GM04504 (cell line): ENCODE measurements around the gene ATG9B.
A peak's percentile ranks its signal among the peaks of the same experiment; 100 is the strongest.
"Not testable (repeated sequence)": the region's sequence is repeated elsewhere in the genome, so short reads cannot be mapped to it uniquely, and the experiment has no call there.

Experiments used
- DNase-seq: peaks from one replicate; pipeline ENCODE4 v3.0.0-alpha.2; 2012; ENCODE audit warnings: low read depth

Gene ATG9B

DNA sequence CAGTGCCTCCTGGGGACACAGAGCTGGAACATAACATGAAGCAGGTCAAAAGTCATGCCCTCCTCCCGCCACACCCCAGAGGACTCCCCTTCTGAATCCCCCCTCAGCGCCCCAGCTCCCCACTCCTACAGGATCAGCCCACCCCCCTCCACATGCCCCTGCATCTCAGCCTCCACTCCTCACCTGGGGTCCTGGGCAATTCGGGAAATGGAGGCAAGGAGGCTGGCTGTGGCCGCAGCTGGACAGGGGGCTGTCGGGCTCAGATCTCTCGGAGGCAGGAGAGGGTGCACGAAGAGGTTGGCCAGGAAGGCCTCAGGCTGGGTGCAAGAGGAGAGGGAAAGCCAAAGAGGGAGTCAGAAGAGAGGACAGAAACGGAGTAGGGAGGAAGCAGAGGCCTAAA, 7.8 kb downstream of the ATG9B start:
- no peak for DNase-seq

DNA sequence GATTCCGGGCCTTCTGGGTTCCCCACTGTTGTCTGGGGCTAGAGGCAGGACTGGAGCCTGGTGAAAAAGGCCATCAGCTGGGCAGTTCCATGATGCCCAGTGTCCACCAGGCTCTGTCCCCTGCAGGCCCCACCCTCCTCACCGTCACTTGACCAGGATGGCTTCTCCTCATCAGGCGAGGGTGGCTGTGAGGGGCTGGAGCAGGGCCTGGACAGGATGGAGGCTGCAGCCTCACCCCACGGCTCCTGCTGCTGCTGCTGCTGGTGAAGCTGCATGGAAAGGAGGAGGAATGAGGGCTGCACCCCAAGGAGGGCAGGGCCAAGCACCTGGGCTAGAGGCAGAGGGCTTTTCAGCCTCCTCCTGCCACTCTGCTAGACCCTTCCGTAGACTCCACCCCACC, 8.3 kb downstream of the ATG9B start:
- DNase-seq: no peak

DNA sequence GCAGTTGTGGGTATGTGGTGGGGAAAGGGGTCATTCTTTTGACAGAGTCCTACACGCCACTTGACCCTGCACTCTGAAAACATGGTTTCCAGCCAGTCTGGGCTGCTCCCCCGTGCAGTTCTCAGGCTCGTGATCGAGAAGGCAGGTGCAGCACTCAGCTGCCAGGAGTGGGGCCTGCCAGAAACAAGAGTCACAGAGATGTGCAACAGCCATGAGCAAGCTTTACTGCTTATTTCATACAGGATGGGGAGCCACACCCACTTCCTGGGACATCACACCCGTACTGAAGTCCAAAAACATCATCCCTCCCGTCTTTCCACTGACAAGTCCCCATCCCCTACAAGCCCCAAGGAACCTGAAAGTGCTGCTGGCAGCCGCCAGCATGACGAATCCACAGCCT, 9.3 kb downstream of the ATG9B start:
- DNase-seq: no peak

DNA sequence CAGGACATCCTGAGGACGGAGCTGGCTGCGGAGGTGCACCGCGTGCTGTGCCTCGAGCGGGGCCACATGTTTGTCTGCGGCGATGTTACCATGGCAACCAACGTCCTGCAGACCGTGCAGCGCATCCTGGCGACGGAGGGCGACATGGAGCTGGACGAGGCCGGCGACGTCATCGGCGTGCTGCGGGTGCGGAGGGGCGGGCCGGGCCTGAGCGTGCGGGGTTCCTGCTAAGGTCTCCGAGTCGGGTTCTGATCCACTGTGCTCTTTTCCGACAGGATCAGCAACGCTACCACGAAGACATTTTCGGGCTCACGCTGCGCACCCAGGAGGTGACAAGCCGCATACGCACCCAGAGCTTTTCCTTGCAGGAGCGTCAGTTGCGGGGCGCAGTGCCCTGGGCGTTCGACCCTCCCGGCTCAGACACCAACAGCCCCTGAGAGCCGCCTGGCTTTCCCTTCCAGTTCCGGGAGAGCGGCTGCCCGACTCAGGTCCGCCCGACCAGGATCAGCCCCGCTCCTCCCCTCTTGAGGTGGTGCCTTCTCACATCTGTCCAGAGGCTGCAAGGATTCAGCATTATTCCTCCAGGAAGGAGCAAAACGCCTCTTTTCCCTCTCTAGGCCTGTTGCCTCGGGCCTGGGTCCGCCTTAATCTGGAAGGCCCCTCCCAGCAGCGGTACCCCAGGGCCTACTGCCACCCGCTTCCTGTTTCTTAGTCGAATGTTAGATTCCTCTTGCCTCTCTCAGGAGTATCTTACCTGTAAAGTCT, 10.4 kb downstream of the ATG9B start:
- peak; percentile 46 for DNase-seq

DNA sequence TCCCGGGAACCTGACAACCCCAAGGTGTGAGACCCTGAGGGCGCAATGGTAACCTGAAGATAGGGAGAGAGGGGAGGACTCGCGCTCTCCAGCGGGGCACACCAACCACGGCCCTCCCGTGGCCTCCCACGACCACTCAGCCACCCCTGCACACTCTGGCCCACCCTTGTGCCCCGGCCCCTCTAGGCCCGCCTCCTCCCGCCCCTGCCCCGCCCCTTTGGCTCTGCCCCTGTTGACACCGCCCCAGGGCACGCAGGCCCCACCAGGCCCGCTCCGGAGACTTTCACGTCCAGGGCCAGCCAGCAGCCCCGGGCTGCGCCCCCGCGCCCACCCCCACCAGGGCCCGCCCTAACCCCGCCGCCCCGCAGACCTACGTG, 10.9 kb downstream of the ATG9B start:
- DNase-seq: no peak

DNA sequence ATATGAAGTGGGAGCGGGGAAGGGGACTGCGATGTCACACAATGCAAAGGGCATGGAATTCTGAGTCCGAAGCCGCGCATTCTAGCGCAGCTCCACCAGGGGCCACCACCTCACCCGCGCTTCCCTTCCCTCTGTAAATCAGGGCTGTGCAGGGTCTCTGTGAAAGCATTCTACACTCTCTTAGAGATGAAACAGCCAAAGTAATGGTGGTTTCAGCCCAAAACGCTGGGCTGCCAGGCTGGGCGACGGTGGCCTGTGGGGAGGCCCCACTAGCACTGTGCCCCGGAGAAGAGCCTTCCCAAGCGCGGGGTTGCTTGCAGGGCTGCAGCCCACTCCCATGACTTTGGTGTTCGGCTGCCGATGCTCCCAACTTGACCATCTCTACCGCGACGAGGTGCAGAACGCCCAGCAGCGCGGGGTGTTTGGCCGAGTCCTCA, 11.4 kb downstream of the ATG9B start:
- DNase-seq: no peak

DNA sequence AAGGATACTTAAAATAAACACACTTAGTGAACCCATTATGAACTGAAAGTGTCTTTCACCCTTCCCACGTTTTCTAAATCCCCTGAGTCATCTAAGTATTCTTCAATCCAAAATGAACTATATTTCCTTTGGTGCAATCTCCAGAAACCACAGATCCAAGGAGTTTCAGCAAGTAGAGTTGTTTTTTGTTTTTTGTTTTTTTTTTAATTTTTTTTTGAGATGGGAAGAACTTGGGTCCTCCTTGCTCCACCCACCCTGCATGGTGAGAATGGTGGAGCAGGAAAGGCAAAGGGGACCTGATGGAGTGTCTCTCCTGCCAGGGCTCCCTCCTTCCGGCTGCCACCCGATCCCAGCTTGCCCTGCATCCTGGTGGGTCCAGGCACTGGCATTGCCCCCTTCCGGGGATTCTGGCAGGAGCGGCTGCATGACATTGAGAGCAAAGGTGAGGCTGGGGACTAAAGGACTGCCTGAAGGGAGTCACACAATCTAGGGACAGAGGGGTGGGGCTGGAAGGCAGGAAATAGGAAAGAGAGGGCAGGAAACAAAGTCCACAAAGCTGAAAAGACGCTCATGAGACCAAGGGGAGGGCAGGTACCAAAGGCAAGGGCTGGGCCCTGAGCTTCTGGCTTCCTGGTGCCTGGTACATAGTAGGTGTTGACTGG, 12.1 kb downstream of the ATG9B start:
- no peak for DNase-seq

DNA sequence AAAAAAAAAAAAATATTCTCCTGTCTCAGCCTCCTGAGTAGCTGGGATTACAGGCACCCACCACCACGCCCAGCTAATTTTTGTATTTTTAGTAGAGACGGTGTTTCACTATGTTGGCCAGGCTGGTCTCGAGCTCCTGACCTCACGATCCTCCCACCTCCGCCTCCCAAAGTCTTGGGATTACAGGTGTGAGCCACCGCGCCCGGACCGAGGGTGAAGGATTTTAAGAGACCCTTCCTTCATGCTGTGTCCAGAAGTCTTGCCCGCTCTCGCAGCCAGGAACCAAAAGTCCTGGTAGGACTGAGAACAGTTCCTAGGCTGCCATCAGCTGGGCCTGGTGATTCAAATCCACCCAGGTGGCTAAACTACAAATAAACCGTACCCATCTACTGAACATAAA, 12.7 kb downstream of the ATG9B start:
- not testable (repeated sequence) for DNase-seq

DNA sequence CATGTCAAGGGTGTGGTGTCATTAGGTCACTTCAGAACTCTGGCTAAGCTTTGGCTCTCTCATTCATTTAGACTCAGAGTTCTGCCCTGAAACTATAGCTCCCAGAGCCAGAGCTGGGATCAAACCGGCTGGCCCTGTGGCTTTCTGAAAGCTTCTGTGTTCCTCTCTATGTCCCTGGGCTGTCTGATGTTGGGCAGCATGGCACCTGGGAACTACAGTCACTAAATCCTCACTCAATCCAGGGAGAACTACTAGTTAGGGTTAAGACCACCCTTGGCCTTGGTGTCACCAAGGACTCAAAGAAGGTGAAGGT, 13.2 kb downstream of the ATG9B start:
- no peak for DNase-seq

DNA sequence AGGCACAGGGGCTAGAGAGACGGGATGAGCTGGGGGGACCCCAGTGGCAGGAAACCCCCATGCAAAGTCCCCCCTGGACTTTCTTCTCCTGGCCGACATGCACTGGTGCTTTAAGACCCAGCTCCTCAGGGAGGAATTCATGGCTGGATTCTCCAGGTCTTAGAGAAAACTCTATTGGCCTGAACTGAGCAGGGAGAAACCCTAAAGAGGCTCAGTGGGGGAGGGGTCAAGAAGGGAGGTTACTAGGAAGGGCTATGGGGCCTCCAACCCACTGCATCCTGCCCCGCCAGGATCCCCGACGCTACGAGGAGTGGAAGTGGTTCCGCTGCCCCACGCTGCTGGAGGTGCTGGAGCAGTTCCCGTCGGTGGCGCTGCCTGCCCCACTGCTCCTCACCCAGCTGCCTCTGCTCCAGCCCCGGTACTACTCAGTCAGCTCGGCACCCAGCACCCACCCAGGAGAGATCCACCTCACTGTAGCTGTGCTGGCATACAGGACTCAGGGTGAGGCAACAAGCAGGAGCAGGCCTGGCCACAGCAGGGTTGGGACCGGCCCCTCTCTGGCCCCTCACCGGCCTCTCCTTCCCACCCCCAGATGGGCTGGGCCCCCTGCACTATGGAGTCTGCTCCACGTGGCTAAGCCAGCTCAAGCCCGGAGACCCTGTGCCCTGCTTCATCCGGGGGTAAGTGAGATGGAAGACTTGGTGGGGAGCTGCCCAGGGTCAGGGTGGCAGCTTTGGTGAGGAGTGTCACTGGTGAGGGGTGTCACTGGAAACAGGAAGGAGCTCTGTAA, 13.8 kb downstream of the ATG9B start:
- DNase-seq: no peak

DNA sequence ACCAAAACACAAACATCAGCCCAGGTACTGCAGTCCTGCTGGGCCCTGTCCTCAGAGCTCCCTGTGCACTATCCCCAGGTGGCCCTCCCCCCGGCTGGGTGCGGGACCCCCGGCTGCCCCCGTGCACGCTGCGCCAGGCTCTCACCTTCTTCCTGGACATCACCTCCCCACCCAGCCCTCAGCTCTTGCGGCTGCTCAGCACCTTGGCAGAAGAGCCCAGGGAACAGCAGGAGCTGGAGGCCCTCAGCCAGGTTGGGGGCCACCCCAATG, 14.3 kb downstream of the ATG9B start:
- DNase-seq: no peak

DNA sequence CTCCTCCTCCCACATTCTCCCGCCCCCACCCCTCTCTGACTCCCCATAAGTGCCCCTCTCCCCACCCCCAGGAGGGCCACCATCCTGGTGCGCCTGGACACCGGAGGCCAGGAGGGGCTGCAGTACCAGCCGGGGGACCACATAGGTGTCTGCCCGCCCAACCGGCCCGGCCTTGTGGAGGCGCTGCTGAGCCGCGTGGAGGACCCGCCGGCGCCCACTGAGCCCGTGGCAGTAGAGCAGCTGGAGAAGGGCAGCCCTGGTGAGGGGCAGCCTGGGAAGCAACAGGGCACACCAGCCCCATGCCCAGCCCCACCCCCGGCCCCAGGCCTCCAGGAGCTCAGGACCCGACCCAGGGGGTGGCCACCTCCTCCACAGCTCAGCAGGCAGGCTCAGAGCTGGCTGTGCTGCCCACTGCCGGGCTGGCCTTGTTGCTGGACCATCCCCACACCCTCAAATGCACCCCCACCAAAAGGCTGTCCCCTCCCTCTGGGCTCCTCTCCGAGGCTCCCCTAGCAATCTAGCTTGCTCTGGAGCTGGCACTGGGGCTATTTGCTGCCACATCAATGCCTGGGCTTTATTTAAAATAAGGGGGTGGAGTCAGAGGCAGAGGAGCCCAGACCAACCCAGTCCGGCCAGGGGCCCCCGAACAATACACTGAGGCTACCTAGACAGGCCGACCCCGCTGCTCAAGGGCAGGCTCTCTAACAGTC, 14.8 kb downstream of the ATG9B start:
- no peak for DNase-seq

DNA sequence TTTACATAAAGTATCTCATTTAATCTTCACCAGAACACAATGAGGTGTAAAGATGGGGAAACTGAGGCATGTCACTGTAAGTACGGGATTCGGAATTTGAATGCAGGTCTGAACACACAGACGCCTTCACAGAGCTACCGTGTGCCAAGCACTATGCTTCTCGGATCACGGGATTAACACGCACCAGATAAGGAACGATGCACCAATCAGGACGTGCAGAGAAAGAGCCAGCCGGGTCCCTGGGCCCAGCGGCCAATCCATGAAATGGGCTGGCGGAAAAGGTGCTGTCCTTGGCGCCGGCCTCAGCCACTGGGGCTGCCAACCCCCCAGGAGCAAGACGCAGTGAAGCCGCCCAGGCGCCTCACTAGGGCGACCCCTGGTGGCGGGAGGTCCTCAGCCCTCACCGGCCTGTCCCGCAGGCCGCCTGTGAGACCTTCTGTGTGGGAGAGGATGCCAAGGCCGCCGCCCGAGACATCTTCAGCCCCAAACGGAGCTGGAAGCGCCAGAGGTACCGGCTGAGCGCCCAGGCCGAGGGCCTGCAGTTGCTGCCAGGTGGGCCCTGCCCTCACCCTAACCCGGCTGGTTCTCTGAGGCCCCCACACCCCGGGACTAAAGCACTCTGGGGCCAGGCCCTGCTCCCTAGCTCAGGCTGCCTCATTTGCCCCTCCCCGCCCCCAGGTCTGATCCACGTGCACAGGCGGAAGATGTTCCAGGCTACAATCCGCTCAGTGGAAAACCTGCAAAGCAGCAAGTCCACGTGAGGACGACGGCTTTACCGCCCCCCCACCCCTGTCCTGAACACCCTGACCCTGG, 15.6 kb downstream of the ATG9B start:
- DNase-seq: no peak

DNA sequence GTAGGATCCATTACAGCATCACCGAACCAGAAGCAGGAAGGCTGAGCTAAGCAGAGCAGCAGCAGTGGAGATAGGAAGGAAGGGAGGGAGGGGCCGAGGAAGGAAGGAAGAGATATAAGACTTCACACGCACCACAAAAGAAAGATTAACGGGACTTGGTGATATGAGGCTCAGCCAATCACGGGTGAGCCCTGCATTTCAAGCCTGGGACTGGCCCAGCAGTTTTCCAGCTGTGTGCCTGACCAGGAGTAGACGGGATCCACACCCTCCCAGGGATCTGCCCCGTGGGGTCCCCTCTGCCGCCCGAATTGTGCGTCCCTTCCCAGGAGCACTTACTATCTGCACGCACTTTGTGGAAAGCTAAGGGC, 16.2 kb downstream of the ATG9B start:
- DNase-seq: no peak

DNA sequence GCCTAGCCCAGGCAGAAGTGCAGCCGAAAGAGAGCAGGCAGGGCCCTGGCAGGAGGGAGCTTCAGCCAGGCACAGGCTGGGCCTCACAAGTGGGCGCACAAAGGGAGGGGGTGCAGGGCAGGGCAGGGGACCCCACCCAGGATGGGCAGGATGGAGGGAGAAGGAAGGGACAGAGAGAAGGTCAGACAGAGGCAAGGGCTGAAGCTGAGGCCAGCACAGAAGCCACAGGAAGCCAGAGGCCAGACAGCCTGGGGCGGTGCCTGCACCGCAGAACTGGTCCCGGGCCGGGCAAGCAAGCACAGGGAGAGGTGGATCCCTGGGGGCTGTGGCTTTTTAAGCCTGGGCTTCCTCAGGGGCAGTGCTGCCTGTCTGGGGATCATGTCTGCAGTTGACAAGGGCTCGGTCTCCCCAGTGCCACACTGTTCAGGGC, 16.8 kb downstream of the ATG9B start:
- DNase-seq: no peak

DNA sequence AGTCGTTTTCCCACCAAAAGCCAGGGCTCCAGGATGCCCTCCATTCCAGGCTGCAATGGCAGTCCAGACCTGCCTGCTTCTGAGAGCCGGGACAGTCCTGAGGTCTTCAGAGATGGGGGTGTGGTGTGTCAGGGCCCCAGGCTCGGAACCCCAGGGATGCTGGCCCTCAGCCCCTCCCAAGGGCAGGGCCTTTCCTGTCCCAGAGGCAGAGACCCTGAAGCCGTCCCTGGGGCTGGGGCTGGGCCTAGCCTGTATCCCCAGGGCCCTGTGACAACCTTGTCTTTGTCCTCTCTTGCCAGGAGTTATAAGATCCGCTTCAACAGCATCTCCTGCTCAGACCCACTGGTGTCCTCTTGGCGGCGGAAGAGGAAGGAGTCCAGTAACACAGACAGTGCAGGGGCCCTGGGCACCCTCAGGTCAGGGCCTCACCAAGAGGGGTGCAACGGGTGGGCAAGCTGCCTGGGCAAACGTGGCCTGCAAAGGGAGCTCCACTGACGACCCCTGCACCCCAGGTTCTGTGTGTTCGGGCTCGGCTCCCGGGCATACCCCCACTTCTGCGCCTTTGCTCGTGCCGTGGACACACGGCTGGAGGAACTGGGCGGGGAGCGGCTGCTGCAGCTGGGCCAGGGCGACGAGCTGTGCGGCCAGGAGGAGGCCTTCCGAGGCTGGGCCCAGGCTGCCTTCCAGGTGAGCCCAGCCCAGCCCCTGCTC, 17.5 kb downstream of the ATG9B start:
- no peak for DNase-seq

DNA sequence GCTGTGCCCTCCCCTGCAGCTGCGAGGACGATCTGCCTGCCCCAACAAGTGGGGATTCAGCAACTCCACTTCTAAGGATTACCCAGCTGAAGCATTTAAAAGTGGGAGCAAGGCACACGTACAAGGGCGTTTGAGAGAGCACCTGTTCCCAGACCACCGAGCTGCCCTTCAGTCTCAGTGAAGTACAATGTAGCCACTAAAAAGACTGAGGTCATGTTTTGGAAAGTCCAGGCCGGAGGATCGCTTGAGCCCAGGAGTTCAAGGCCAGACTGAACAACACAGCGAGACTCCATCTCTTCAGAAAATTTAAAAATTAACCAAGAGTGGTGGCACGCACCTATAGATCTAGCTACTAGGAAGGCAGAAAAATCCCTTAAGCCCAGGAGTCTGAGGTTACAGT, 18.7 kb downstream of the ATG9B start:
- no peak for DNase-seq

DNA sequence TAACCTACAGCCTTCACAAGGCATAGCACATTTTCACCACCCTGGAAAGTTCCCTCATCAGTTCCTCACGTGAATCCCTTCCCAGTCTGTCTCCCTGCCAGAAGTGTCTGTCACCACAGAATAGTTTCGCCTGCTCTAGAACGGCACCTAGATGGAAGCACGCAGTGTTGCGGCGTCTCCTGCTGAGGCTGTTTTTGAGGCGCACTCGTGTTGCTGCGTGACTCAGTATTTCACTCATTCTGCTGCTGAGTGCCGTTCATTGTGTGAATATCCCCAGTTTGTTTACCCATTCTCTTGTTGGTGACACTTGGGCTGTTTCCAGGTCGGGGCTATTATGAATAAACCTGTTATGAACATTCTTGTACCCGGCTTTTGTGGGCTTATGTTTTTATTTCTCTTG, 20.7 kb downstream of the ATG9B start:
- no peak for DNase-seq

DNA sequence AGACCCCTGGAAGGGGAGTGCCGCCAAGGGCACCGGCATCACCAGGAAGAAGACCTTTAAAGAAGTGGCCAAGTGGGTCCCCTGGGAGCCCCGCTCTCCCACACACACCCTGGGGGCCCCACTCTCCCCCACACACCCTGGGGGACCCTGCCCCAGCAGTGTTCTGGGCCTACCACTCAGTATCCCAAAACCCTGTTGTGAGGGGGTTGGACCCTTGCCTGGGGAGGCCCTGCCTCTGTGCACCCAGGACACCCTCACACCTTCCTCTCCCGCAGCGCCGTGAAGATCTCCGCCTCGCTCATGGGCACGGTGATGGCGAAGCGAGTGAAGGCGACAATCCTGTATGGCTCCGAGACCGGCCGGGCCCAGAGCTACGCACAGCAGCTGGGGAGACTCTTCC, 22.7 kb downstream of the ATG9B start:
- DNase-seq: no peak

DNA sequence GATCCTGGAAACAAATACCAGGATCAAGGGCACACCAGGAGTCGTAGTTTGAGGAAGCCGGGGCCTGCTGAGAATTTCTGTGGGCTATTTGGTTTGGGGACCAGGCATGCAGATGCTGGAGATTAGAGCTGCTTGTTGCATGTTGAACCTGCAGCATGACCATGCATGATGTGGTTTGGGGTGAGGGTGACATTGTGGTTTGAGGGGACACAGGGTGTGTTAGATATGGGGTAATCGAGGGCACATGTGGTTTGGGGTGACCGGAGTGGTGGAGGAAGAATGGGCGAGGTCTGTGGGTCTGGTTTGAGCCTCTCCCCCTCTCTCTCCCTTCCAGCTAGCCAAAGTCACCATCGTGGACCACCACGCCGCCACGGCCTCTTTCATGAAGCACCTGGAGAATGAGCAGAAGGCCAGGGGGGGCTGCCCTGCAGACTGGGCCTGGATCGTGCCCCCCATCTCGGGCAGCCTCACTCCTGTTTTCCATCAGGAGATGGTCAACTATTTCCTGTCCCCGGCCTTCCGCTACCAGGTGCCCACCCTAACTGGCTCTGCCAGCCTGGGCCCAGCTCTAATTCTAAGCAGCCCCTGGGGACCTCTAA, 23.3 kb downstream of the ATG9B start:
- DNase-seq: no peak
